ENCODE results near the gene AADACL4.
A peak's percentile ranks its signal among the peaks of the same experiment; 100 is the strongest.

AADACL4 gene

GRCh38 chr1:12617511-12617900 lies 26.4 kb upstream of the AADACL4 start:
- no peak for DNase-seq (ENCODE audit: low read depth)
- no peak for TF ChIP-seq CTCF (conservative IDR thresholded peaks at IDR 0.05; ENCODE audit: low read length)
- H3K4me3 ChIP-seq (ENCODE audit: low read length), result peak overlapping the region; percentile 88

GRCh38 chr1:12617901-12618660 lies 25.8 kb upstream of the AADACL4 start, which contains the start of gene DHRS3:
Gene DHRS3 (minus strand): TSS chr1:12618210. CDS start chr1:12617348, 862 bp downstream.
- no peak for TF ChIP-seq CTCF (conservative IDR thresholded peaks at IDR 0.05; ENCODE audit: low read length)
- peak within 1 kb of the TSS; percentile 88 for H3K4me3 ChIP-seq (ENCODE audit: low read length)
- DNase-seq (ENCODE audit: low read depth), result peak; percentile 86

GRCh38 chr1:12618661-12618964 lies 25.3 kb upstream of the AADACL4 start:
- DNase-seq (ENCODE audit: low read depth), result no peak
- H3K4me3 ChIP-seq (ENCODE audit: low read length), result peak overlapping the region; percentile 88
- no peak for TF ChIP-seq CTCF (conservative IDR thresholded peaks at IDR 0.05; ENCODE audit: low read length)

- H3K4me3 ChIP-seq (ENCODE audit: low read length), result peak overlapping the region; percentile 88
- DNase-seq (ENCODE audit: low read depth), result peak; percentile 92
Observed at GRCh38 chr1:12618965-12619791, 24.7 kb upstream of the AADACL4 start.

GRCh38 chr1:12619792-12620487 lies 23.9 kb upstream of the AADACL4 start:
- peak; percentile 90 for DNase-seq (ENCODE audit: low read depth)
- TF ChIP-seq CTCF (conservative IDR thresholded peaks at IDR 0.05; ENCODE audit: low read length), result peak; percentile 95
- H3K4me3 ChIP-seq (ENCODE audit: low read length), result peak overlapping the region; percentile 88

More at GRCh38 chr1:12618965-12619791, 24.7 kb upstream of the AADACL4 start:
- 0 out of 2 replicates have a peak, but pooled peaks have one; percentile 8 for TF ChIP-seq CTCF (conservative IDR thresholded peaks at IDR 0.05; ENCODE audit: low read length)

- no peak for TF ChIP-seq CTCF (conservative IDR thresholded peaks at IDR 0.05; ENCODE audit: low read length)
- DNase-seq (ENCODE audit: low read depth), result peak; percentile 77
- H3K4me3 ChIP-seq (ENCODE audit: low read length), result no peak overlapping the region
Observed at GRCh38 chr1:12620488-12620865, 23.4 kb upstream of the AADACL4 start.
